GM18861 (cell line): ENCODE data around the gene FOCAD.
"Not testable (repeated sequence)": the region's sequence is repeated elsewhere in the genome, so short reads cannot be mapped to it uniquely, and the experiment has no call there.

ENCODE experiments used
- ATAC-seq: cut with Tn5 transposase; IDR thresholded peaks from one replicate; pipeline ENCODE4 v1.9.1; 2021; ENCODE audit not compliant: unreplicated experiment

FOCAD gene

GRCh38 chr9:20671635-20672034, 12.4 kb upstream of the FOCAD start:
- no peak for ATAC-seq

GRCh38 chr9:20673537-20673936, 10.5 kb upstream of the FOCAD start:
- not testable (repeated sequence) for ATAC-seq

- no peak for ATAC-seq
Measured at GRCh38 chr9:20681467-20681866, 2.6 kb upstream of the FOCAD start.

GRCh38 chr9:20683351-20684034, 566 bp upstream of the FOCAD start:
- ATAC-seq: peak; percentile 1

- ATAC-seq: peak; percentile 7
Measured at GRCh38 chr9:20684875-20685696, 1.0 kb downstream of the FOCAD start.

- ATAC-seq: no peak
Measured at GRCh38 chr9:20685769-20686168, 1.7 kb downstream of the FOCAD start.

- ATAC-seq: no peak
Measured at GRCh38 chr9:20689833-20690232, 5.8 kb downstream of the FOCAD start.

GRCh38 chr9:20692554-20692953, 8.5 kb downstream of the FOCAD start:
- no peak for ATAC-seq

GRCh38 chr9:20693068-20693467, 9.0 kb downstream of the FOCAD start:
- ATAC-seq: no peak

- no peak for ATAC-seq
Measured at GRCh38 chr9:20694248-20694647, 10.2 kb downstream of the FOCAD start.

- no peak for ATAC-seq
Measured at GRCh38 chr9:20697021-20697719, 13.1 kb downstream of the FOCAD start.

GRCh38 chr9:20698782-20699181, 14.7 kb downstream of the FOCAD start:
- no peak for ATAC-seq

- ATAC-seq: no peak
Measured at GRCh38 chr9:20701060-20701459, 17.0 kb downstream of the FOCAD start.

GRCh38 chr9:20702570-20702969, 18.5 kb downstream of the FOCAD start:
- no peak for ATAC-seq

GRCh38 chr9:20703146-20703545, 19.1 kb downstream of the FOCAD start:
- no peak for ATAC-seq

- ATAC-seq: no peak
Measured at GRCh38 chr9:20707708-20708107, 23.6 kb downstream of the FOCAD start.

- no peak for ATAC-seq
Measured at GRCh38 chr9:20713172-20713571, 29.1 kb downstream of the FOCAD start.

- ATAC-seq: no peak
Measured at GRCh38 chr9:20714442-20715415, 30.7 kb downstream of the FOCAD start.

- no peak for ATAC-seq
Measured at GRCh38 chr9:20722221-20722620, 38.2 kb downstream of the FOCAD start.

- no peak for ATAC-seq
Measured at GRCh38 chr9:20725675-20726074, 41.6 kb downstream of the FOCAD start.

GRCh38 chr9:20726144-20726543, 42.1 kb downstream of the FOCAD start:
- ATAC-seq: no peak
